ENCODE results near the gene ZDHHC11B. TPM values are rescaled to one million over a fixed set of nuclear protein-coding genes. Genes with fewer than 3 reads are reported as not detected.

ZDHHC11B gene
- total RNA-seq, 1 experiment from 2014 or later = 3.8 TPM

GRCh38 chr5:815449-815848, 30.9 kb upstream of the ZDHHC11B start:
- POLR2A ChIA-PET = no interaction called here
- RAD21 ChIA-PET (ENCODE audit: low non-redundant PET in 1 of 2, low total read pairs in 2 of 2, uncharacterized antibody in 2 of 2, unreplicated experiment in 2 of 2) = no interaction called here
- TF ChIP-seq SRF (IDR thresholded peaks at IDR 0.05; ENCODE audit: low read depth) (no peak), ZBTB33 (IDR thresholded peaks at IDR 0.05; ENCODE audit: extremely low read depth, insufficient replicate concordance, low read length) (no peak), TCF7L2 (IDR thresholded peaks at IDR 0.05; ENCODE audit: borderline replicate concordance, extremely low read depth, insufficient read depth, insufficient read length) (no peak), POLR2AphosphoS5 (IDR thresholded peaks at IDR 0.05; ENCODE audit: low read depth, low read length) (no peak), CEBPB (IDR thresholded peaks at IDR 0.05; ENCODE audit: low read depth) (no peak), ZNF274 (IDR thresholded peaks at IDR 0.05; ENCODE audit: low read depth, low read length) (no peak), JUND (IDR thresholded peaks at IDR 0.05) (no peak), MAX (IDR thresholded peaks at IDR 0.05) (no peak), CTCF (IDR thresholded peaks at IDR 0.05 in 2 of 3, conservative IDR thresholded peaks at IDR 0.05 in 1 of 3; ENCODE audit: borderline replicate concordance in 1 of 3, insufficient read depth in 1 of 3, low read depth in 2 of 3, low read length in 2 of 3) (no peak), SP1 (IDR thresholded peaks at IDR 0.05; ENCODE audit: low read depth) (no peak), ELF1 (IDR thresholded peaks at IDR 0.05; ENCODE audit: borderline replicate concordance, low read depth) (no peak), FOSL1 (IDR thresholded peaks at IDR 0.05; ENCODE audit: low read depth) (no peak), REST (IDR thresholded peaks at IDR 0.05; ENCODE audit: low read depth) (no peak), POLR2A (IDR thresholded peaks at IDR 0.05; ENCODE audit: borderline replicate concordance, extremely low read depth, insufficient read depth, insufficient read length) (no peak), ZFX (IDR thresholded peaks at IDR 0.05) (no peak), ATF3 (IDR thresholded peaks at IDR 0.05) (no peak), EGR1 (IDR thresholded peaks at IDR 0.05; ENCODE audit: low read depth) (no peak)
- Histone ChIP-seq H3K79me2 (ENCODE audit: insufficient read depth, low read length) (no peaks in the 10 kb centered on the region), H3K4me1 (ENCODE audit: control insufficient read depth in 1 of 2, insufficient read depth in 2 of 2, low read length in 2 of 2) (no peaks in the 10 kb centered on the region), H3K27me3 (ENCODE audit: insufficient read depth, low read length) (no peaks in the 10 kb centered on the region), H4K20me1 (ENCODE audit: insufficient read depth) (no peaks in the 10 kb centered on the region), H3K4me3 (replicated peaks in 1 of 2; ENCODE audit: low read depth in 1 of 2, low read length in 2 of 2) (no peak overlapping the region), H3K9me2 (ENCODE audit: insufficient read depth) (no peaks in the 10 kb centered on the region), H3K9me3 (ENCODE audit: control insufficient read depth in 1 of 2, insufficient read depth in 1 of 2, low read depth in 1 of 2, low read length in 2 of 2) (no peaks in the 10 kb centered on the region), H3K9ac (ENCODE audit: low read length) (no peak overlapping the region), H3K27ac (ENCODE audit: low read depth, low read length) (no peak overlapping the region), H2AFZ (ENCODE audit: low read depth, low read length, poor library complexity, severe bottlenecking) (no peak overlapping the region), H3K36me3 (ENCODE audit: control insufficient read depth in 1 of 2, insufficient read depth in 2 of 2, low read length in 2 of 2) (no peaks in the 10 kb centered on the region), H3K4me2 (ENCODE audit: low read length) (no peak overlapping the region)
- no peak for DNase-seq (ENCODE audit: low read depth, low spot score)
- CTCF ChIA-PET = no interaction called here
- intact Hi-C loops (cut with micrococcal nuclease) = no loop called here
- no TSS peak for BruUV-seq (replicated peaks)
- no peak for ATAC-seq

All from HCT116 (cell line).